Activated T-cell treated with anti-CD3 and anti-CD28 coated beads, Interleukin-2, amount 50 U/mL, for 24 hours (primary cell): ENCODE data around the gene ENPP1.

Experiments used
- DNase-seq: peaks from one replicate; pipeline ENCODE4 v3.0.0-alpha.2; 2020
- H3K27ac Mint-ChIP-seq: 2 replicates; pipeline ENCODE4 v1.8.0; 2020; ENCODE audit warnings: mild to moderate bottlenecking, mixed read lengths
- H3K27me3 Mint-ChIP-seq: 2 replicates; pipeline ENCODE4 v1.8.0; 2020; ENCODE audit warnings: mixed read lengths
- H3K36me3 Mint-ChIP-seq: 2 replicates; pipeline ENCODE4 v1.8.0; 2020; ENCODE audit warnings: low read depth, mixed read lengths
- H3K4me1 Mint-ChIP-seq: 2 replicates; pipeline ENCODE4 v1.8.0; 2020; ENCODE audit warnings: low read depth, mixed read lengths
- H3K4me3 Mint-ChIP-seq: 2 replicates; pipeline ENCODE4 v1.8.0; 2020; ENCODE audit warnings: mild to moderate bottlenecking, moderate library complexity, mixed read lengths
- H3K9me3 Mint-ChIP-seq: 2 replicates; pipeline ENCODE4 v1.8.0; 2020; ENCODE audit warnings: mixed read lengths

ENPP1 gene

GRCh38 chr6:131775886-131776285, 31.9 kb upstream of the ENPP1 start:
- no peak for DNase-seq
- Mint-ChIP-seq H3K4me3 (no peak overlapping the region), H3K4me1 (no peaks in the 10 kb centered on the region), H3K27ac (no peak overlapping the region), H3K9me3 (no peaks in the 10 kb centered on the region), H3K27me3 (peaks cover 25% of the 10 kb centered on the region), H3K36me3 (no peaks in the 10 kb centered on the region)

GRCh38 chr6:131776985-131777384, 30.8 kb upstream of the ENPP1 start:
- DNase-seq = no peak
- H3K9me3 Mint-ChIP-seq = no peaks in the 10 kb centered on the region
- H3K36me3 Mint-ChIP-seq = no peaks in the 10 kb centered on the region
- H3K27me3 Mint-ChIP-seq = peaks cover 26% of the 10 kb centered on the region
- no peak overlapping the region for H3K4me3 Mint-ChIP-seq
- H3K27ac Mint-ChIP-seq = no peak overlapping the region
- no peaks in the 10 kb centered on the region for H3K4me1 Mint-ChIP-seq

GRCh38 chr6:131778169-131778568, 29.7 kb upstream of the ENPP1 start:
- no peak overlapping the region for H3K4me3 Mint-ChIP-seq
- H3K27me3 Mint-ChIP-seq = peaks cover 20% of the 10 kb centered on the region
- H3K4me1 Mint-ChIP-seq = no peaks in the 10 kb centered on the region
- no peaks in the 10 kb centered on the region for H3K36me3 Mint-ChIP-seq
- DNase-seq = no peak
- H3K27ac Mint-ChIP-seq = no peak overlapping the region
- no peaks in the 10 kb centered on the region for H3K9me3 Mint-ChIP-seq

GRCh38 chr6:131779304-131779703, 28.5 kb upstream of the ENPP1 start:
- no peaks in the 10 kb centered on the region for H3K9me3 Mint-ChIP-seq
- H3K36me3 Mint-ChIP-seq = no peaks in the 10 kb centered on the region
- no peak overlapping the region for H3K27ac Mint-ChIP-seq
- peaks cover 22% of the 10 kb centered on the region for H3K27me3 Mint-ChIP-seq
- H3K4me3 Mint-ChIP-seq = no peak overlapping the region
- DNase-seq = no peak
- no peaks in the 10 kb centered on the region for H3K4me1 Mint-ChIP-seq

- Mint-ChIP-seq H3K4me3 (no peak overlapping the region), H3K27me3 (peaks cover 33% of the 10 kb centered on the region), H3K36me3 (no peaks in the 10 kb centered on the region), H3K9me3 (no peaks in the 10 kb centered on the region), H3K27ac (no peak overlapping the region), H3K4me1 (no peaks in the 10 kb centered on the region)
- no peak for DNase-seq
Measured at GRCh38 chr6:131780600-131780999, 27.2 kb upstream of the ENPP1 start.

GRCh38 chr6:131781687-131782086, 26.1 kb upstream of the ENPP1 start:
- Mint-ChIP-seq H3K4me1 (no peaks in the 10 kb centered on the region), H3K27me3 (peaks cover 33% of the 10 kb centered on the region), H3K27ac (no peak overlapping the region), H3K36me3 (no peaks in the 10 kb centered on the region), H3K4me3 (no peak overlapping the region), H3K9me3 (no peaks in the 10 kb centered on the region)
- no peak for DNase-seq

- no peaks in the 10 kb centered on the region for H3K36me3 Mint-ChIP-seq
Measured at GRCh38 chr6:131782764-131783163, 25.1 kb upstream of the ENPP1 start.

GRCh38 chr6:131784561-131784960, 23.3 kb upstream of the ENPP1 start:
- Mint-ChIP-seq H3K4me1 (peaks cover 19% of the 10 kb centered on the region), H3K36me3 (no peaks in the 10 kb centered on the region), H3K27ac (no peak overlapping the region), H3K9me3 (no peaks in the 10 kb centered on the region), H3K4me3 (no peak overlapping the region), H3K27me3 (peaks cover 24% of the 10 kb centered on the region)
- no peak for DNase-seq

More at GRCh38 chr6:131782764-131783163, 25.1 kb upstream of the ENPP1 start:
- no peak overlapping the region for H3K4me3 Mint-ChIP-seq
- H3K4me1 Mint-ChIP-seq = peaks cover 7% of the 10 kb centered on the region
- peaks cover 30% of the 10 kb centered on the region for H3K27me3 Mint-ChIP-seq
- no peak overlapping the region for H3K27ac Mint-ChIP-seq
- no peak for DNase-seq
- H3K9me3 Mint-ChIP-seq = no peaks in the 10 kb centered on the region

- Mint-ChIP-seq H3K36me3 (no peaks in the 10 kb centered on the region), H3K4me1 (peaks cover 26% of the 10 kb centered on the region), H3K4me3 (no peak overlapping the region), H3K9me3 (no peaks in the 10 kb centered on the region), H3K27ac (no peak overlapping the region), H3K27me3 (peaks cover 17% of the 10 kb centered on the region)
- no peak for DNase-seq
Measured at GRCh38 chr6:131787079-131787478, 20.7 kb upstream of the ENPP1 start.

GRCh38 chr6:131787766-131788712, 19.8 kb upstream of the ENPP1 start:
- peaks cover 17% of the 10 kb centered on the region for H3K27me3 Mint-ChIP-seq

GRCh38 chr6:131789219-131789618, 18.6 kb upstream of the ENPP1 start:
- no peak for DNase-seq
- Mint-ChIP-seq H3K27me3 (peaks cover 12% of the 10 kb centered on the region), H3K27ac (peak overlapping the region; percentile 26), H3K9me3 (no peaks in the 10 kb centered on the region), H3K4me3 (no peak overlapping the region), H3K4me1 (peaks cover 30% of the 10 kb centered on the region), H3K36me3 (no peaks in the 10 kb centered on the region)

More at GRCh38 chr6:131787766-131788712, 19.8 kb upstream of the ENPP1 start:
- peaks cover 30% of the 10 kb centered on the region for H3K4me1 Mint-ChIP-seq
- H3K9me3 Mint-ChIP-seq = no peaks in the 10 kb centered on the region
- H3K4me3 Mint-ChIP-seq = no peak overlapping the region
- DNase-seq = no peak
- H3K27ac Mint-ChIP-seq = no peak overlapping the region
- no peaks in the 10 kb centered on the region for H3K36me3 Mint-ChIP-seq

GRCh38 chr6:131791476-131791875, 16.3 kb upstream of the ENPP1 start:
- peaks cover 30% of the 10 kb centered on the region for H3K4me1 Mint-ChIP-seq
- H3K4me3 Mint-ChIP-seq = no peak overlapping the region
- no peaks in the 10 kb centered on the region for H3K9me3 Mint-ChIP-seq
- H3K27me3 Mint-ChIP-seq = peaks cover 10% of the 10 kb centered on the region
- no peak overlapping the region for H3K27ac Mint-ChIP-seq
- H3K36me3 Mint-ChIP-seq = no peaks in the 10 kb centered on the region
- no peak for DNase-seq

GRCh38 chr6:131792091-131792496, 15.7 kb upstream of the ENPP1 start:
- Mint-ChIP-seq H3K27me3 (peaks cover 15% of the 10 kb centered on the region), H3K27ac (peak overlapping the region; percentile 4), H3K9me3 (no peaks in the 10 kb centered on the region), H3K36me3 (no peaks in the 10 kb centered on the region), H3K4me1 (peaks cover 28% of the 10 kb centered on the region), H3K4me3 (no peak overlapping the region)
- no peak for DNase-seq

- H3K9me3 Mint-ChIP-seq = peaks cover 2% of the 10 kb centered on the region
- peaks cover 9% of the 10 kb centered on the region for H3K4me1 Mint-ChIP-seq
- DNase-seq = no peak
- peaks cover 24% of the 10 kb centered on the region for H3K27me3 Mint-ChIP-seq
- no peak overlapping the region for H3K4me3 Mint-ChIP-seq
- no peaks in the 10 kb centered on the region for H3K36me3 Mint-ChIP-seq
- no peak overlapping the region for H3K27ac Mint-ChIP-seq
Measured at GRCh38 chr6:131795366-131795765, 12.5 kb upstream of the ENPP1 start.

GRCh38 chr6:131802347-131802746, 5.5 kb upstream of the ENPP1 start:
- Mint-ChIP-seq H3K27ac (no peak overlapping the region), H3K9me3 (peaks cover 2% of the 10 kb centered on the region), H3K36me3 (peaks cover 1% of the 10 kb centered on the region), H3K4me1 (peaks cover 28% of the 10 kb centered on the region), H3K4me3 (no peak overlapping the region), H3K27me3 (peaks cover 21% of the 10 kb centered on the region)
- no peak for DNase-seq
